ENCODE data around the gene SANBR.

SANBR gene

DNA sequence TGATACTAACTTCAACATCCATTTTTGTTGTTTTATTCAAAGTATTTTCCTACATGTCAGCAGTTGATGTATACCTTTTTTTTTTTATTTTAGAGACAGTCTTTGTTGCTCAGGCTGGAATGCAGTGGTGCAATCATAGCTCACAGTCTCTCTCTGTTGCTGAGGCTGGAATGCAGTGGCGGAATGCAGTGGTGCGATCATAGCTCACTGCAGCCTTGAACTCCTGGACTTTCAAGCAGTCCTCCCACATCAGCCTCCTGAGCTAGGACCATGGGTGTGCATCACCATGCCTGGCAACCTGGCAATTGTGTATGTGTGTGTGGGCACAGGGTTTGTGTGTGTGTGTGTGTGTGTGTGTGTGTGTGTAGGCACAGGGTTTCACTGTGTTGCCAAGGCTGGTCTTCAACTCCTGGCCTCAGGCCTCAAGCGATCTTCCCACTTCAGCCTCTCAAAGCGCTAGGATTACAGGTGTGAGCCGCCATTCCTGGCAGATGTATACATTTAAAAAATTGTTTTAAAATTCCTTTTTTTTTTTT lies 24.8 kb downstream of the SANBR start:
- no peak for DNase-seq

DNA sequence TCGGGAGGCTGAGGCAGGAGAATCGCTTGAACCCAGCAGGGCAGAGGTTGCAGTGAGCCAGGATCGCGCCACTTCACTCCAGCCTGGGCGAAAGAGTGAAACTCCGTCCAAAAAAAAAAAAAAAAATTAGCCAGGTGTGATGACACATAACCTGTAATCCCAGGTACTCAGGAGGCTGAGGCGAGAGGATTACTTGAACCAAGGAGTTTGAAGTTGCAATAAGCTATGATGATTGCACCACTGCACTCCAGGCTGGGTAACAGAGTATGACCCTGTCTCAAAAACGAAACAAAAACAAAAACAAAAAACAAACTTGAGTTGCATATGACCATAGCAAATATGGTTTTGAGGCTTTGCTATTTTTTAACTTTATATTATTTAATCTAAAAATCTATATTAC lies 25.8 kb downstream of the SANBR start:
- DNase-seq, result no peak

DNA sequence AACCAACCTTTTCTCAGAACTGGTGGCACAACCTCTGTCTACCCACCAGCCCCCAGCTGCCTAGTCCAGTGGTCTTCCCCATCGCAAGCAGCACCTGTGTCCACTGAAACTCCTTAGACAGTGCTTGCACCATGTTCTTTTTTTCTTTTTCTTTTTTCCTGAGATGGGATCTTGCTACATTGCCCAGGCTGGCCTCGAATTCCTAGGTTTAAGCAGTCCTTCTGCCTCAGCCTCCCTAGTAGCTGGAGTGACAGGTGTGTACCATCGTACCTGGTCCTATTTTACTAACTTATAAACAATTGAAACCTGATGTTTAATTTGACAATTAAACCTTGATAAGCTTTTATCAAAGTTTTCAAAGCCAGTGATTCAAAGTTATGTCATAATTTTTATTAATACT lies 30.8 kb downstream of the SANBR start:
- no peak for DNase-seq

GRCh38 chr2:61100801-61101200 lies 35.1 kb downstream of the SANBR start:
- no peak for DNase-seq

DNA sequence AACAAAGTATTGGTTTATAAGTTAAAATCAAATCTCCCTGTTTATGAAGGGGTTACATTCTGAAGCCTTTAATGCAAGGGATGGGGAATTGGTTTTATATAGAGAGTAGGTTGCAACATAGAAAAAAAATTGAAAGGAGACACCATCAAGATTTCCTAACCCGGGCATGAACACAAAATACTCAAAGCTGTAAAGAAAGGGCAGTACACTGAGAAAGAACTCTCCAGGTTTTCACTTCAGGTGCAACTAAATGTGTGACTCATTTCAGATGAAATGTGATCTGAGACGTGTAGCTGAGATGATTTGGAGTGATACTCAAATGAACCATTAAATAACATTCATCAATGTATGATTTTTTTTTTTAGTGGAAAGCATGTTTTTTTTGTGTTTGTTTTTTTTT lies 43.6 kb downstream of the SANBR start:
- no peak for DNase-seq

DNA sequence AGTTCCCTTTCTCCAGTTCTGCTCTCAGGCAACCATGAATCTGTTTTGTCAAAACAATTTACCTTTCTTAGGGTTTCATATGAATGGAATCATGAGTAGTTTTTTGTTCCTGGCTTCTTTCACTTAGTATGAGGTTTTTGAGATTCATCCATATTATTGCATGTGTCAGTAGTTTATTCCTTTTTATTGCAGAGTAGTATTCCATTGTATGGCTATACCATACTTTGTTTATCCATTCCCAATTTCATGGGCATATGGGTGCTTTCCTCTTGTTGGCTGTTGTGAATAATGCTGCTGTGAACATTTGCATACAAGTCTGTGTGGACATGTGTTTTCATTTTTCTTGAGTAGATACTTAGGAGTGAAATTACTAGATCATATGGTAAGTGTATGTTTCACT lies 46.0 kb downstream of the SANBR start:
- DNase-seq, result no peak

DNA sequence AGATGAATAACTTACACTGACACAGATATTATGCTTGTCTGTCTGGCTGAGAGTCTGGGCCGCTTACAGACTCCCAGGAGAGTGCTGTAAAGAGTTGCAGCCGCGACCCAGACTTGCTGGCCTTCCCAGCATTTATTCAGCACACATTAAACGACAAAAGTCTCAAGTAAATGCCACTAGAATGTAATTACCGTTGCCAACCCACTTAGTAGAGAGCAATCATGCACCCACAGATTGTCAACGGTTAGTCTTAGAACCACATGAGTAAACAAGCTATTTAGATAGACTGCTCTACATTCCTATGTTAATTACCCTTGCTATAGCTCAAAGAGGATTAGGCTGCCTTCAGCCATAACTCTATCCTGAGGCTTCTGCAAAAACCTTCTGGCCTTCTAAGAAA lies 48.5 kb downstream of the SANBR start:
- DNase-seq, result no peak
